Non-pigmented ciliary epithelial cell (primary cell): ENCODE measurements around the gene HPGD.
A peak's percentile ranks its signal among the peaks of the same experiment; 100 is the strongest.
"Not testable (repeated sequence)": the region's sequence is repeated elsewhere in the genome, so short reads cannot be mapped to it uniquely, and the experiment has no call there.

ENCODE experiments used
- DNase-seq: peaks from one replicate; pipeline ENCODE4 v3.0.0-alpha.2; 2010; ENCODE audit warnings: low read depth

The HPGD gene

GRCh38 chr4:174526731-174527130 lies 4.4 kb upstream of the HPGD start:
- DNase-seq: no peak

GRCh38 chr4:174524242-174524641 lies 2.0 kb upstream of the HPGD start:
- no peak for DNase-seq

DNA sequence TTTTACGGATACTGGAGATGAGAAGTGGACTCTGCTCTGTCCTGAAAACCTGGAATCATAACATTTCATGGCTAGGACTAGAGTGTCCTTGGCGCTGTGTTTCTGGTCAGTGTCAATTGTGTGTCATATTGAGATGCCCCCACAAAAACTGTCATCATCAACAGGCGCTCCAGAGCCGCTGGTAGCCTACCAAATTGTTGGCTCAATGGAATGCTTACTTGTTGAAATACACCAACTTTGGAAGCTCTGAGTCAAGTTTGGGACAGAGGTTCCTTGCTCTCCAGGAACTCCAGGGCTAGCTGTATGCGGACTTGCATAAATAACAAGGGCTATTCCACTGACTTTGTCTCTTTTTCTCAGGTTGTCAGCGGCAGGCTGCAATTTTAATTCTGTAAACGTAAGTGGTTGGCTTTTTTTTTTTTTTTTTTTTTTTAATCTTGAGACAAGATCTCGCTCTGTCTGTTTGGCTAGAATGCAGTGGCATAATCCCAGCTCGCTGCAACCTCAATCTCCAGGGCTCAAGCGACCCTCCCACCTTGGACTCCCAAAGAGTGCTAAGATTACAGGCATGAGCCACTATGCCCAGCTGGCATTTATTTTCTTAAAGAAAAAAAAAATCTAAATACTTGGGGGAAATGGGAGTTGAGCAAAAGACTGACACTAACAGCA lies 871 bp upstream of the HPGD start:
- DNase-seq: no peak

- no peak for DNase-seq
Observed at GRCh38 chr4:174521800-174522182, 497 bp downstream of the HPGD start.

- DNase-seq: no peak
Observed at GRCh38 chr4:174520660-174521059, 1.6 kb downstream of the HPGD start.

- DNase-seq: no peak
Observed at GRCh38 chr4:174517502-174518445, 4.5 kb downstream of the HPGD start.

- no peak for DNase-seq
Observed at GRCh38 chr4:174516794-174517193, 5.5 kb downstream of the HPGD start.

DNA sequence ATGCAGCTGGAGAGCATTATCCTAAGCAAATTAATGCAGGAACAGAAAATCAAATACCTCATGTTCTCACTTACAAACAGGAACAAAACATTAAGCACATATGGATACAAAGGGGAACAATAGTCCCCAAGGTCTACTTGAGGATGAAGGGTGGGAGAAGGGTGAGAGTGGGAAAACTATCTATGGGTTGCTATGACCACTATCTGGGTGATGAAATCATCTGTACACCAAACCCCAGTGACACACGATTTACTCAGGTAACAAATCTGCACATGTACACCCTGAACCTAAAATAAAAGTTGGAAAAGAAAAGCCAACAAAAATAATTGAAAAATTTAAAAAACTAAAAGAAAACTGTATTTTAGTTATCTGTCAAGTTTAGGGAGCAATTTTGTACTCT lies 5.9 kb downstream of the HPGD start:
- DNase-seq: no peak

DNA sequence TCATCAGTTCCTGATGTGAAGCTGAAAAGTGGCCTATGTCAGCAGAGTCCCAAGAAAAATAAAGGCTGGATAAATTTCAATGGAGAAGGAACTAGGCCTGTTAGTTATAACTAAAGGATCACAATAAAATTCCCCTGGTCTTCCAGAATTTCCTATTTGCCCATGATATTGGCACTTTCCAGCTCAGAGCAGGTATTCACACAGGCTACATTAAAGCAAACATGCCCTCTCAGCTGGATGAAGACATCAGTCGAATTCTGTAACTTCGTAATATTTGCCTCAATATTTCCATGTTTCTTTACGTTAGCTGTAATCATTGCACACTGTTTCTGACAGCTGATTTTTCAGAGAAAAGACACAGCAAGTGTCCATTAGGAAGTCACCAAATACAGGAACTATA lies 9.5 kb downstream of the HPGD start:
- DNase-seq: no peak

GRCh38 chr4:174505892-174506291 lies 16.4 kb downstream of the HPGD start:
- no peak for DNase-seq

GRCh38 chr4:174505007-174505406 lies 17.3 kb downstream of the HPGD start:
- no peak for DNase-seq

DNA sequence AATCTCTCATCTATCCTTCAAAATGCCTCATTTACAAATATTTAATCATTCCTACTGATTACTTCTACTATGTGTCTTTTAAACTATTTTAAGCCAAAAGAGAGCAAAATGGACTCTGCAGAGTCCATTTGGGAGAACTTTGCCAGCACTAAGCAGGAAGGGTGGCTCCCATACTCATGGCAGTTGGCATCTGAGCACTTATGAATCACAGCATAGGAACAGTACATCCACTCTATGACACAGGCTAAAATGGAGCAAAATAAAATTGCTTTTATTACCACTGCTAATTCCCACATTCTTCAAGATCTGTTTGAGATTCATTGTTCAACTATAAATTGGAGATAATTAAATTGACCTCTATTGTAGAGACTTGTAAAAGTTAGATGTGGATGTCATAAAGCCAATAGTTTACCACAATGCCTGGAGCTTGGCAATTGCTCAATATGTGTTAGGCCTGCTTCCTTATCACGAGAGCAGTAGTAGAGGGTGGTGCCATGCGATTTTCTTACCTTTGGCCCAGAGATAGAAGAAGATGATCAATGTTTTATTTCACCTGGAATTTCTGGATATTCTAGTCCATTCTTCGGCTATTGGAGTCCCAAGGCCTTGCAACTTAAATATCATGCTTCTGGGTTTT lies 19.1 kb downstream of the HPGD start:
- DNase-seq: no peak

DNA sequence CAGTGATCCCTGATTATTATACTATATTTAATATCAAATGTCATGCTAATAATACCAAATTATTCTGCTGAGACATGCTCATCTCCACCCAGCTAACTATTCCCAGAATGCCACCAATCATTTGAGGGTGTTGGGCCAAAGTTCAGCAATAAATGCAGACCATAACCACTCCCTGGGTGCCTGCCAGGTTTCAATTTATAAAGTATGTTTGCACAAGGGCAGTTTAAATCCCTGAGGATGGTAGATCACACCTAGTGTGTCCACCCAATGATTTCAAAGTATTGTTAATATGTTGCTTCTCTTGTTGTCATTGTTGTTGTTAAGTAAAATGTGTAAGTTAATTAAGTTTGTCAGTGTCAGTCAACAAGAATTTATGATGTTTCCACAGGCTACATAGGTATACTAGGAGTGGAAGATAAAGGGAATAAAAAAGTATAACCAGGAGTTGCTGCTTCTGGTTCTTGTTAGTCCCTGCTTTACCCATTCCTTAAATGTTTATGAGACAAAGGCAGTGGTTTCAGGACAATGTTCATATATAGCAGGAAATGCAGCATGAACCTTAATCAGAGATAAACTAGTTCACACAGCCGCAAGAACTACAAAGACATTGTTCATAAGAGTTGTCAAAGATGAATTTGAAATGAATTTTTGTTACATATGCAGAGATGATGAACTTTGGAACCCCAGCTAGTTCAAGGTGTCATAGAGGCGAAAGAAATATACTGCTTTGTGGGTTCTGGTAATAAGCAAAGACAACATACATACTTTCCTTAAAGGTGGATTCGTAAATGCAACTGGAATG lies 25.5 kb downstream of the HPGD start:
- DNase-seq: no peak

DNA sequence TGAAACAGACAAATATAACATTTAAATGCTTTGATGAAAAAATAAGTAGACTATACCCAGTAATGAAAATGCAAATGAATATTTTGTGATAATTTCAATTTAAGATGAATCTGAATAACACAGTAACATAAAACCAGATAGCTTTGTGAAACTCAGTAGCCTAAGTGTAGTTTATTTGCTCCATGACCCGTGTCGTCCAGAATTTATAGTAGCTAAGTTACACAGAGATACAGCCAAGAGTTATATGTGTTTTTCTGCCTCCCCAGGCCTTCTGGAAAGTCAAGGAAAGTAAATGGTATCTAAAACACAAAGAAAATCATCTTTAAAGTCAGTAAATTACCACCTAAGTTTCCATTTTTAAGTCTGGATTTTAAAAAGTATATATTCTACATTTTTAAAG lies 26.7 kb downstream of the HPGD start:
- DNase-seq: no peak

- DNase-seq: no peak
Observed at GRCh38 chr4:174494726-174495125, 27.6 kb downstream of the HPGD start.

- DNase-seq: no peak
Observed at GRCh38 chr4:174494146-174494545, 28.1 kb downstream of the HPGD start.

- peak; percentile 20 for DNase-seq
Observed at GRCh38 chr4:174490451-174490961, 31.8 kb downstream of the HPGD start.

GRCh38 chr4:174488368-174488767 lies 33.9 kb downstream of the HPGD start:
- not testable (repeated sequence) for DNase-seq

DNA sequence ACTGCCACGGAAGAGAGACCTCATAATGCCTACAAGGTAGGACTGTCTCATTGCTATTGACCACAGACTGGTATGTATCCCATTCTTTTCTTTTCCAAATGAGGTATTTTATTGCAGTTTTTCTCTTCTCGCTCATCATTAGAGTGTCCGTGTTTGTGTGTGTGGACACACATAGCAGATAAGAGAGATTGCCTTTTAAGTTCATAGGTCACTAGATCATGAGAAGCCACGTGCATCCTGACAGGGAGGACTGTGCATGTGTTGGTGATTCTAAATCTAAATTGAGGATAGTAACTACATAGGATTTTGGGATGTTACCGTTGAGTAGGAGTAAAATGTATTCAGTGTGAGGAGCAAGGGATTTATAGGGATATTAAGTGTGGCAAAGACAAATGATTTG lies 37.3 kb downstream of the HPGD start:
- DNase-seq: no peak

GRCh38 chr4:174483792-174484191 lies 38.5 kb downstream of the HPGD start:
- DNase-seq: peak; percentile 26

DNA sequence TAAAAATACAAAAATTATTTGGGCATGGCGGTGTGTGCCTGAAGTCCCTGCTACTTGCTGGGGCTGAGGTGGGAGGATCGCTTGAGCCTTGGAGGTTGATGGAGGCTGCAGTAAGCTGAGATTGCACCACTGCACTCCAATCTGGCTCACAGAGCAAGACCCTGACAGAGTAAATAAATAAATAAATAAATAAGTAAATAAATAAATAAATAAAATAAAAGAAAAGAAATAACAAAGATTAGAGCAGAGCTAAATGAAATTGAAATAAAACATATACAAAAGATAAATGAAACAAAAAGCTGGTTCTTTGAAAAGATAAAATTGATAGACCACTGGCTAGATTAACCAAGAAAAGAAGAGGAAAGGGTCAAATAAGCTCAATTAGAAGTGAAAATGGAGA lies 43.1 kb downstream of the HPGD start:
- no peak for DNase-seq

- DNase-seq: no peak
Observed at GRCh38 chr4:174475528-174475927, 46.8 kb downstream of the HPGD start.
